Gastrocnemius medialis (tissue), 4 donors: ENCODE data around the gene CALU. TPM values are rescaled to one million over a fixed set of nuclear protein-coding genes. Genes with fewer than 3 reads are reported as not detected.

ENCODE experiments used
- ATAC-seq, 2 donors: fragments of 150-250 bp; one replicate each; pipeline ENCODE4 v1.9.1; 2016
- DNase-seq, 2 donors: peaks; one replicate each; pipeline ENCODE4 v3.0.0-alpha.2; 2019
- H3K27ac ChIP-seq, 4 donors: fragments of 200-600 bp; sonication (generic); 1 replicate in 1 of 4; 2 replicates in 3 of 4; pipeline ENCODE4 v1.5.1; 2016 to 2018; ENCODE audit warnings: mild to moderate bottlenecking in 2 of 4, moderate library complexity in 1 of 4
- H3K27me3 ChIP-seq, 3 donors: fragments of 200-600 bp; sonication (generic) in 2 of 3; 1 replicate in 1 of 3; 2 replicates in 2 of 3; pipeline versions ENCODE4 v1.5.1 to v1.6.0; 2016 to 2019; ENCODE audit warnings: mild to moderate bottlenecking in 1 of 3, moderate library complexity in 1 of 3
- H3K36me3 ChIP-seq, 2 donors: fragments of 200-600 bp; sonication (generic) in 1 of 2; one replicate each; pipeline ENCODE4 v1.5.1; 2017 to 2018
- H3K4me1 ChIP-seq, 2 donors: fragments of 200-600 bp; sonication (generic) in 1 of 2; one replicate each; pipeline ENCODE4 v1.5.1; 2016 to 2017; ENCODE audit warnings: mild to moderate bottlenecking in 2 of 2
- H3K4me3 ChIP-seq, 4 donors: fragments of 200-600 bp; sonication (generic) in 3 of 4; 1 replicate in 1 of 4; 2 replicates in 3 of 4; pipeline ENCODE4 v1.5.1; 2016 to 2019; ENCODE audit warnings: mild to moderate bottlenecking in 2 of 4
- H3K9me3 ChIP-seq, 3 donors: fragments of 200-600 bp; sonication (generic) in 2 of 3; 1 replicate in 1 of 3; 2 replicates in 2 of 3; pipeline ENCODE4 v1.5.1; 2016 to 2019
- CTCF ChIP-seq, 5 experiments: fragments of 450-650 bp in 3 of 5; fragments of 200-600 bp in 2 of 5; sonication (generic) in 2 of 5; IDR thresholded peaks in 4 of 5; conservative IDR thresholded peaks in 1 of 5; 1 replicate in 4 of 5; 2 replicates in 1 of 5; pipeline ENCODE4 v1.5.1; 2016 to 2019; ENCODE audit warnings: antibody characterized with exemption in 5 of 5, mild to moderate bottlenecking in 3 of 5, moderate library complexity in 3 of 5
- POLR2A ChIP-seq, 2 donors: fragments of 450-650 bp; IDR thresholded peaks; one replicate each; pipeline ENCODE4 v1.6.1; 2017; ENCODE audit warnings: antibody characterized with exemption in 2 of 2, mild to moderate bottlenecking in 2 of 2, moderate library complexity in 2 of 2
- in situ Hi-C, 4 donors: fragments of 200-750 bp; cut with MboI; loops; one replicate each; pipeline versions ENCODE4 v1.15.0 to v1.8.0; 2017; ENCODE audit warnings: low sequenced_read_pairs in 4 of 4
- intact Hi-C: fragments of 100-400 bp; cut with DNase I; formaldehyde crosslinking; loops from one replicate; pipeline ENCODE4 v1.15.1; 2023; ENCODE audit warnings: low total_unique reads
- total RNA-seq, 4 donors: library from RNA; depleted of rRNA; stranded (reverse); fragments of >200 nt; gene quantifications; one replicate each; pipeline versions ENCODE4 v1.1.0 to v1.2.3, GENCODE V29; 2016

Gene CALU
- total RNA-seq, 4 donors from 2014 or later = 40.1 to 115 (median 90.6) TPM

DNA sequence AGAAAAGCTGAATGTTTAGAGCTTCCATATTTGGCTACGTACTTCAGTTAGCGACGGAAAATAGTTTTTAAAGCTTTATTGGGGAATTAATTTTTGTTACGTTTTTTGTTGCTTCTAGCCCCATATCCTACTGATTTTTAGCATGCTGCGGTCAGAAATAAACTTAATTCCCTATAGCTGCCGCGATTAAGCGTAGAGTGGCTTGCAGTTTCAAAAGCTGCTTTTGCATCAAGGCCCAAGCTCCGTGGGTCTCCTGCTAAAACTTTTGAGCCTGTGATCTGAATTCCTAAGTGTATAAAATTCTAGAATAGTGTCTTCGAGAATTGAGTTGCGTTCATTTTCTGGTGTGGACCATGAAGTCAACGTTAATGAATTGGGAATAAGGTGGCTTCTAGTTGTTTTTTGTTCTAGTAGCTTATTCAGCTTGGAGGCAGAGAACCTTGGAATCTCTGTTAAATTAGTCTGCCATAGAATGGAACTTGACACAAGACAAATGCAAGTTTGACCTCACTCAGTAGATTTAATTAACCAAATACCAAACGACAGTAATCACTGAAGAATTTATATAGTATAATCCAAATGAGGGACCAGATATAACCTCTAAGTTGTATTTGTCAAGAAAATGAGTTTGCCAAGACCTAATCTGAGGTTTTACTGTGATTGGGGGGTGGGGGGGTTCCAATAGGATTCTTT is 977 bp downstream of the CALU start:
- Histone ChIP-seq H3K27ac (peak overlapping the region; percentile 92 to 99 (median 95)), H3K36me3 (no peaks in the 10 kb centered on the region), H3K27me3 (no peaks in the 10 kb centered on the region), H3K4me3 (peak overlapping the region; percentile 82 to 100 (median 91)), H3K4me1 (peaks cover 35 to 40% of the 10 kb centered on the region in 2 donors), H3K9me3 (no peaks in the 10 kb centered on the region)
- intact Hi-C loops = loop anchor here (1.0 to 5.0 kb wide), 4 partner anchors 92 to 264 kb away; partner anchors contain the start of genes FLNC and METTL2B
- no peak for DNase-seq
- TF ChIP-seq CTCF (IDR thresholded peaks at IDR 0.05 in 4 of 5, conservative IDR thresholded peaks at IDR 0.05 in 1 of 5) = no peak
- no peak for TF ChIP-seq POLR2A (IDR thresholded peaks at IDR 0.05)
- ATAC-seq = no peak
- in situ Hi-C loops = loop anchor here in 1 of 4 donors (10.0 kb wide), 1 partner anchor 125 kb away; the partner anchor contains the start of gene ATP6V1F

DNA sequence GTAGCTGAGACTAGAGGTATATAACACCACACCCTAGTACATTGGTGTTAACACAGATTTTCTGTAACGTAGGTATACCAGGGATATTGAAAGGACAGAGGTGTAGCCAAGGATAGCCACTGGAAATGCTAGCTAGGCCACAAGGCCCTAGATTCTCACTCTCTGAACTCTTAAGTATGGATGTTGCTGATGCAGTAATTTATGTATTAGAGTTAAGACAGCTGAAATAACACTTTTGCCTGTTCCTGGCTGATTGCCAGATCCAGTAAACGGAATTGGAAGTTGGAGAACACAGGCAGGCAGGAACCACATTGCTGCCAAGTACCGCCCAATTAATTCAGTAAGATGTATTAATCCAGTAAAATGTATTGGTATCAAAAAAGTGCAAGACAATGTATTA is 1.8 kb downstream of the CALU start:
- TF ChIP-seq POLR2A (IDR thresholded peaks at IDR 0.05) = no peak
- TF ChIP-seq CTCF (IDR thresholded peaks at IDR 0.05 in 4 of 5, conservative IDR thresholded peaks at IDR 0.05 in 1 of 5) = no peak
- H3K27me3 ChIP-seq = no peaks in the 10 kb centered on the region
- H3K9me3 ChIP-seq = no peaks in the 10 kb centered on the region
- H3K4me1 ChIP-seq = peaks cover 35 to 40% of the 10 kb centered on the region in 2 donors
- H3K36me3 ChIP-seq = no peaks in the 10 kb centered on the region
- H3K4me3 ChIP-seq = peak overlapping the region in 2 of 4 donors; percentile 98 to 100
- ATAC-seq (no peak), DNase-seq (peak in 1 of 2 donors; percentile 20)
- intact Hi-C loops = loop anchor here (5.0 kb wide), 1 partner anchor 126 kb away; a partner anchor contains a TSS
- H3K27ac ChIP-seq = peak overlapping the region; percentile 92 to 99 (median 95)
- in situ Hi-C loops = loop anchor here in 1 of 4 donors (10.0 kb wide), 1 partner anchor 124 kb away; the partner anchor contains the start of gene ATP6V1F

DNA sequence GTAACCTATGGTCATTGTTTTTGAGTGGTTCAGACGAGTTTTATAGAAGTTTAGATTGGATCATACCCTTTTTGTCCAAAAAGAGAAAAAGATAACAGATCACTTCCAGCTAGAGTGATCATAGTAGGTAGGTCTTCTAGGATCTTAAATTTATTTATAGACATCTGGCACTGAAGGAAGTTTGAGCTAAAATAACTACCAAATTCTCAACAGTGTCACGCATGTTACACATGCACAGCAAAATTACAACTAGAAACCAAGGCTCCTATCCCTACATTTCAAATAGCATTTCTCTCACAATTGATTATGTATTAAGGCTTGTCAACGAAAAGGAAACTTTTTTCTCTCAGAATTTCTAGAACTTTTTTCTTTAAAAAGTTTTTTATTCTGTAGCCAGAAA is 2.3 kb downstream of the CALU start:
- ATAC-seq (no peak), DNase-seq (no peak)
- intact Hi-C loops = loop anchor here (5.0 kb wide), 1 partner anchor 126 kb away; a partner anchor contains a TSS
- Histone ChIP-seq H3K36me3 (no peaks in the 10 kb centered on the region), H3K4me3 (no peak overlapping the region), H3K4me1 (peaks cover 35 to 40% of the 10 kb centered on the region in 2 donors), H3K9me3 (no peaks in the 10 kb centered on the region), H3K27ac (peak overlapping the region; percentile 92 to 99 (median 95)), H3K27me3 (no peaks in the 10 kb centered on the region)
- in situ Hi-C loops = loop anchor here in 1 of 4 donors (10.0 kb wide), 1 partner anchor 123 kb away; the partner anchor contains the start of gene ATP6V1F
- TF ChIP-seq POLR2A (IDR thresholded peaks at IDR 0.05) (no peak), CTCF (IDR thresholded peaks at IDR 0.05 in 4 of 5, conservative IDR thresholded peaks at IDR 0.05 in 1 of 5) (no peak)

GRCh38 chr7:128742206-128742605 is 3.0 kb downstream of the CALU start:
- no peaks in the 10 kb centered on the region for H3K9me3 ChIP-seq
- ATAC-seq = no peak
- no peaks in the 10 kb centered on the region for H3K27me3 ChIP-seq
- H3K4me1 ChIP-seq = peaks cover 35 to 40% of the 10 kb centered on the region in 2 donors
- in situ Hi-C loops = loop anchor here in 1 of 4 donors (10.0 kb wide), 1 partner anchor 123 kb away; the partner anchor contains the start of gene ATP6V1F
- peak overlapping the region; percentile 92 to 99 (median 95) for H3K27ac ChIP-seq
- no peak for TF ChIP-seq POLR2A (IDR thresholded peaks at IDR 0.05)
- TF ChIP-seq CTCF (IDR thresholded peaks at IDR 0.05 in 4 of 5, conservative IDR thresholded peaks at IDR 0.05 in 1 of 5) = no peak
- H3K36me3 ChIP-seq = no peaks in the 10 kb centered on the region
- no peak overlapping the region for H3K4me3 ChIP-seq
- intact Hi-C loops = loop anchor here (5.0 kb wide), 1 partner anchor 125 kb away; a partner anchor contains a TSS
- no peak for DNase-seq
